Keratinocyte (primary cell): ENCODE measurements around the gene MRPS23.

ENCODE experiments used
- EZH2 ChIP-seq: IDR thresholded peaks from one replicate; pipeline ENCODE4 v1.6.1; 2012; ENCODE audit warnings: inconsistent platforms, mild to moderate bottlenecking, low read length, moderate library complexity
- TF ChIP-seq, protein P1 (sequence below), 3 experiments: IDR thresholded peaks in 1 of 3; conservative IDR thresholded peaks in 1 of 3; optimal IDR thresholded peaks in 1 of 3; 2 replicates in 2 of 3; 3 replicates in 1 of 3; pipeline versions ENCODE3 to v1.5.1; 2011; ENCODE audit warnings: low read length in 3 of 3, mild to moderate bottlenecking in 3 of 3, moderate library complexity in 2 of 3, control low read depth in 1 of 3, inconsistent platforms in 1 of 3; ENCODE audit not compliant: insufficient read depth in 2 of 3; ENCODE audit errors: extremely low read depth in 1 of 3

DNA sequence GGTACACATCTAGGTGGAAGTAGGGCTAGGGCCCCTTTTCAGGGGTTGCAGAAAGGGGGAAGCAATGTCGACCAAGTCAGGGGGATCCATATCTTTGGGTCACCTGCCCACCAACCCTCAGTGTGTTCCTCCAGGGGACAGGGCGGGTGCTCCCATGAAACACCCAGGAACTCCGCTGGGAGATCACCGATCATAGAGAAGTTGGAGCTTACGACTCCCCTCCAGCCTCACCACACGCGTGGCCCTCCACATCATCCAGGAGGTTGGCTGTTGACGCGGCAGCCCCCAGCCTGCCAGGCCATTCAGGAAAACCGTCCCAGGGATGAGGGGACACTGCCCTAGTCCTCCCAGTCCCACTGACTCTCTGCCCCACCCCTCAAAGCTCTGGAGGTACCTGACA lies 17.3 kb upstream of the MRPS23 start:
- TF ChIP-seq, protein P1, sequence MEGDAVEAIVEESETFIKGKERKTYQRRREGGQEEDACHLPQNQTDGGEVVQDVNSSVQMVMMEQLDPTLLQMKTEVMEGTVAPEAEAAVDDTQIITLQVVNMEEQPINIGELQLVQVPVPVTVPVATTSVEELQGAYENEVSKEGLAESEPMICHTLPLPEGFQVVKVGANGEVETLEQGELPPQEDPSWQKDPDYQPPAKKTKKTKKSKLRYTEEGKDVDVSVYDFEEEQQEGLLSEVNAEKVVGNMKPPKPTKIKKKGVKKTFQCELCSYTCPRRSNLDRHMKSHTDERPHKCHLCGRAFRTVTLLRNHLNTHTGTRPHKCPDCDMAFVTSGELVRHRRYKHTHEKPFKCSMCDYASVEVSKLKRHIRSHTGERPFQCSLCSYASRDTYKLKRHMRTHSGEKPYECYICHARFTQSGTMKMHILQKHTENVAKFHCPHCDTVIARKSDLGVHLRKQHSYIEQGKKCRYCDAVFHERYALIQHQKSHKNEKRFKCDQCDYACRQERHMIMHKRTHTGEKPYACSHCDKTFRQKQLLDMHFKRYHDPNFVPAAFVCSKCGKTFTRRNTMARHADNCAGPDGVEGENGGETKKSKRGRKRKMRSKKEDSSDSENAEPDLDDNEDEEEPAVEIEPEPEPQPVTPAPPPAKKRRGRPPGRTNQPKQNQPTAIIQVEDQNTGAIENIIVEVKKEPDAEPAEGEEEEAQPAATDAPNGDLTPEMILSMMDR (optimal IDR thresholded peaks at IDR 0.05 in 1 of 3, IDR thresholded peaks at IDR 0.05 in 1 of 3, conservative IDR thresholded peaks at IDR 0.05 in 1 of 3; ENCODE audit: extremely low read depth in 1 of 3, insufficient read depth in 2 of 3, low read length in 3 of 3), result no peak
- TF ChIP-seq EZH2, result no peak
